Endothelial cell of umbilical vein (primary cell): ENCODE measurements around the gene OR9A2. TPM values are rescaled to one million over a fixed set of nuclear protein-coding genes. Genes with fewer than 3 reads are reported as not detected.
A peak's percentile ranks its signal among the peaks of the same experiment; 100 is the strongest.

Source experiments
- Bru-seq: library from RNA; stranded (reverse); fragments of 400-500 nt; gene quantifications from one replicate; lab custom pipeline; 2021; lab: Mats Ljungman, UMichigan
- BruChase-seq, 2 experiments: library from RNA; stranded (reverse); fragments of 400-500 nt; gene quantifications; one replicate each; lab custom pipeline; 2021; lab: Mats Ljungman, UMichigan
- BruUV-seq: library from RNA; stranded (reverse); fragments of 400-500 nt; replicated peaks from 2 replicates; lab custom pipeline; 2021; lab: Mats Ljungman, UMichigan
- CTCF ChIA-PET: fragments of 300-600, 350-600 bp; sonication (Branson Sonifier 250); formaldehyde crosslinking; loops from one replicate; lab custom pipeline; 2021; ENCODE audit warnings: antibody characterized with exemption, inconsistent platforms; lab: Charles Lee
- POLR2A ChIA-PET: fragments of 300-600, 350-600 bp; sonication (Branson Sonifier 250); formaldehyde crosslinking; loops from one replicate; lab custom pipeline; 2021; ENCODE audit warnings: antibody characterized with exemption, inconsistent platforms; lab: Charles Lee
- DNase-seq: peaks from one replicate; pipeline ENCODE4 v3.0.0-alpha.2; 2011; ENCODE audit warnings: low read depth, low spot score
- FAIRE-seq: peaks from 2 replicates; lab custom pipeline; 2011; peaks lifted over from hg19 to GRCh38; lab: Jason Lieb, UNC
- H2AFZ ChIP-seq: 2 replicates; pipeline ENCODE4 v1.6.0; 2012; ENCODE audit warnings: low read depth, low read length, control low read depth, inconsistent platforms
- H3K27ac ChIP-seq: 2 replicates; pipeline ENCODE4 v1.5.1; 2011; ENCODE audit warnings: low read depth, mild to moderate bottlenecking, control low read depth, low read length, moderate library complexity; ENCODE audit not compliant: insufficient read depth
- H3K27me3 ChIP-seq, 2 experiments: 2 replicates each; pipeline versions ENCODE4 v1.6.0 to v1.6.1; 2011; ENCODE audit warnings: low read length in 2 of 2, mixed read lengths in 1 of 2; ENCODE audit not compliant: control insufficient read depth in 2 of 2, insufficient read depth in 2 of 2
- H3K36me3 ChIP-seq, 2 experiments: 2 replicates in 1 of 2; 3 replicates in 1 of 2; pipeline ENCODE4 v1.5.1; 2011; ENCODE audit warnings: low read length in 2 of 2, mild to moderate bottlenecking in 1 of 2, moderate library complexity in 1 of 2; ENCODE audit not compliant: control insufficient read depth in 2 of 2, insufficient read depth in 2 of 2; ENCODE audit errors: extremely low read depth in 1 of 2
- H3K4me1 ChIP-seq: 3 replicates; pipeline ENCODE4 v1.5.1; 2011; ENCODE audit warnings: mild to moderate bottlenecking, low read length; ENCODE audit not compliant: control insufficient read depth, insufficient read depth; ENCODE audit errors: extremely low read depth
- H3K4me2 ChIP-seq: 2 replicates; pipeline ENCODE4 v1.6.1; 2011; ENCODE audit warnings: low read length, control low read depth, mixed read lengths; ENCODE audit not compliant: insufficient read depth
- H3K4me3 ChIP-seq, 3 experiments: fragments of 200-600 bp in 1 of 3; sonication (generic), shearing (Covaris generic) in 1 of 3; replicated peaks in 1 of 3; 2 replicates each; pipeline ENCODE4 v1.5.1; 2011 to 2016; ENCODE audit warnings: control low read depth in 3 of 3, low read length in 3 of 3, mild to moderate bottlenecking in 2 of 3, inconsistent platforms in 1 of 3, low read depth in 1 of 3, moderate library complexity in 1 of 3; ENCODE audit not compliant: insufficient read depth in 1 of 3
- H3K79me2 ChIP-seq: 2 replicates; pipeline ENCODE4 v1.6.0; 2012; ENCODE audit warnings: low read length, inconsistent platforms; ENCODE audit not compliant: control insufficient read depth, insufficient read depth
- H3K9ac ChIP-seq: replicated peaks from 2 replicates; pipeline ENCODE3; 2011; ENCODE audit warnings: low read length, control low read depth; ENCODE audit not compliant: insufficient read depth; ENCODE audit errors: extremely low read depth
- H3K9me1 ChIP-seq: replicated peaks from 3 replicates; pipeline ENCODE4 v1.6.0; 2011; ENCODE audit warnings: mild to moderate bottlenecking, low read length; ENCODE audit not compliant: control insufficient read depth, insufficient read depth; ENCODE audit errors: extremely low read depth
- H3K9me3 ChIP-seq: replicated peaks from 2 replicates; pipeline ENCODE4 v1.5.1; 2012; ENCODE audit warnings: low read length, inconsistent platforms; ENCODE audit not compliant: control insufficient read depth, insufficient read depth
- H4K20me1 ChIP-seq: replicated peaks from 2 replicates; pipeline ENCODE3; 2011; ENCODE audit warnings: mild to moderate bottlenecking, low read length; ENCODE audit not compliant: control insufficient read depth, insufficient read depth; ENCODE audit errors: extremely low read depth
- CTCF ChIP-seq, 2 donors: IDR thresholded peaks; 1 replicate in 1 of 2; 2 replicates in 1 of 2; pipeline ENCODE4 v1.5.1; 2011; ENCODE audit warnings: low read length in 2 of 2, mild to moderate bottlenecking in 2 of 2, moderate library complexity in 2 of 2, control low read depth in 1 of 2, inconsistent platforms in 1 of 2, low read depth in 1 of 2; ENCODE audit not compliant: insufficient read depth in 1 of 2; ENCODE audit errors: extremely low read depth in 1 of 2
- EZH2 ChIP-seq: IDR thresholded peaks from 2 replicates; pipeline ENCODE4 v1.6.1; 2012; ENCODE audit warnings: borderline replicate concordance, low read depth, mild to moderate bottlenecking, moderate library complexity, low read length, inconsistent platforms; ENCODE audit not compliant: severe bottlenecking
- FOS ChIP-seq: IDR thresholded peaks from 2 replicates; pipeline ENCODE4 v1.6.1; 2011; ENCODE audit warnings: mild to moderate bottlenecking, low read length, moderate library complexity, borderline replicate concordance; ENCODE audit not compliant: insufficient read depth
- GATA2 ChIP-seq: IDR thresholded peaks from 2 replicates; pipeline ENCODE4 v1.7.0; 2011; ENCODE audit warnings: low read depth, mild to moderate bottlenecking, moderate library complexity, mixed read lengths, low read length; ENCODE audit not compliant: insufficient read length, insufficient read depth
- JUN ChIP-seq: IDR thresholded peaks from 2 replicates; pipeline ENCODE4 v1.6.1; 2011; ENCODE audit warnings: borderline replicate concordance, low read depth; ENCODE audit not compliant: insufficient read length, insufficient read depth
- MAX ChIP-seq: IDR thresholded peaks from 2 replicates; pipeline ENCODE4 v1.6.1; 2011; ENCODE audit not compliant: insufficient read depth, insufficient read length
- MYC ChIP-seq: IDR thresholded peaks from one replicate; pipeline ENCODE4 v1.6.1; 2011; ENCODE audit warnings: mild to moderate bottlenecking, low read depth, low read length
- POLR2A ChIP-seq: IDR thresholded peaks from 2 replicates; pipeline ENCODE4 v1.6.1; 2012; ENCODE audit warnings: low read depth, mild to moderate bottlenecking, control low read depth, low read length
- POLR2AphosphoS5 ChIP-seq: IDR thresholded peaks from 2 replicates; pipeline ENCODE4 v1.6.1; 2012; ENCODE audit warnings: low read depth, mild to moderate bottlenecking, control low read depth, low read length, moderate library complexity; ENCODE audit not compliant: insufficient read depth
- dilution Hi-C: fragments of 300-500 bp; cut with MboI; formaldehyde crosslinking; loops from one replicate; pipeline ENCODE4 v1.15.0; 2019; ENCODE audit warnings: low sequenced_read_pairs; ENCODE audit not compliant: extremely low pct_ligation_motif_present
- intact Hi-C: fragments of 100-400 bp; cut with micrococcal nuclease; formaldehyde crosslinking; loops from one replicate; pipeline ENCODE4 v1.10.0; 2022
- long read RNA-seq: library from polyadenylated mRNA; stranded (forward); transcript quantifications from one replicate; pipeline ENCODE4 v2.0.0, GENCODE V29; 2021
- polyA minus RNA-seq, 3 experiments: library from RNA; depleted of rRNA, polyadenylated mRNA; stranded (reverse); fragments of >200 nt; gene quantifications; 1 replicate in 1 of 3; 2 replicates in 2 of 3; pipeline ENCODE4 v1.2.3, GENCODE V29; 2011
- polyA plus RNA-seq, 4 experiments: library from polyadenylated mRNA; depleted of rRNA in 3 of 4; stranded (reverse) in 3 of 4; unstranded in 1 of 4; fragments of >200 nt; gene quantifications; 2 replicates each; pipeline versions ENCODE4 v1.2.1 to v1.2.3, GENCODE V29; 2011 to 2012; ENCODE audit warnings: missing spikeins in 1 of 4
- total RNA-seq: library from RNA; stranded (reverse); gene quantifications from 2 replicates; pipeline ENCODE4 v1.2.3, GENCODE V29; 2021

The OR9A2 gene
- total RNA-seq (not detected in 2 replicates), polyA plus RNA-seq (not detected in 2 replicates), polyA minus RNA-seq (1.5 TPM in 1 of 2 replicates, not detected in the other), Bru-seq, nascent RNA (not detected), BruChase-seq, experiment 1, labeled RNA remaining after a 6-hour chase (not detected), BruChase-seq, experiment 2, labeled RNA remaining after a 2-hour chase (percentile 16 among the genes with signal in this experiment)
- polyA plus RNA-seq (2011; cell fraction: cytosol; rRNA removed) = not detected in 2 replicates
- not detected in 2 replicates for polyA plus RNA-seq (2011; cell fraction: nucleus; rRNA removed)
- not detected in 2 replicates for polyA plus RNA-seq (2012)
- polyA minus RNA-seq (2011; cell fraction: cytosol; rRNA and poly(A)+ RNA removed) = not detected
- 2.7 and 2.8 TPM in 2 replicates for polyA minus RNA-seq (2011; cell fraction: nucleus; rRNA and poly(A)+ RNA removed)
- long read RNA-seq = 0 reads

GRCh38 chr7:143027032-143027431 is at the start of gene OR9A2:
Gene OR9A2 (minus strand): TSS chr7:143027132. CDS start chr7:143027132, 0 bp downstream.
- Histone ChIP-seq H2AFZ (no peak within 1 kb of the TSS), H3K4me3 (no peak within 1 kb of the TSS), H3K9ac (no peak within 1 kb of the TSS), H3K4me2 (no peak within 1 kb of the TSS), H4K20me1 (no peaks in the 10 kb centered on the region), H3K9me3 (no peaks in the 10 kb centered on the region), H3K4me1 (no peaks in the 10 kb centered on the region), H3K9me1 (peaks cover 3% of the 10 kb centered on the region), H3K79me2 (no peaks in the 10 kb centered on the region), H3K27ac (no peak within 1 kb of the TSS), H3K27me3 (peaks cover 7 to 8% of the 10 kb centered on the region in 2 experiments), H3K36me3 (no peaks in the 10 kb centered on the region)
- CTCF ChIA-PET = interaction anchor here (2.2 kb wide), 1 partner anchor 188 kb away, joined by 8 read pairs; no protein-coding TSS in a partner anchor
- intact Hi-C loops = no loop called here
- POLR2A ChIA-PET = no interaction called here
- TF ChIP-seq EZH2 (no peak), MYC (no peak), POLR2AphosphoS5 (no peak), FOS (no peak), GATA2 (no peak), JUN (no peak), MAX (no peak), POLR2A (no peak), CTCF (IDR thresholded peaks at IDR 0.05; ENCODE audit: extremely low read depth in 1 of 2, insufficient read depth in 1 of 2, low read depth in 1 of 2, low read length in 2 of 2) (no peak)
- dilution Hi-C loops = no loop called here
- no peak for DNase-seq
- BruUV-seq = no TSS peak
- no peak for FAIRE-seq
